PC-3 (cell line): ENCODE measurements around the gene SRSF7.

Source experiments
- CTCF ChIP-seq: fragments of 300-600 bp; sonication (generic); conservative IDR thresholded peaks from 2 replicates; pipeline ENCODE4 v1.5.1; 2017; ENCODE audit warnings: antibody characterized with exemption, low read depth, mild to moderate bottlenecking, low read length
- EZH2 ChIP-seq: fragments of 300-600 bp; sonication (generic); IDR thresholded peaks from one replicate; pipeline ENCODE4 v1.6.1; 2017; ENCODE audit warnings: antibody characterized with exemption, mild to moderate bottlenecking, low read length; ENCODE audit not compliant: unreplicated experiment
- EZH2phosphoT487 ChIP-seq: fragments of 300-600 bp; sonication (generic); IDR thresholded peaks from 2 replicates; pipeline ENCODE4 v1.6.1; 2018; ENCODE audit warnings: mild to moderate bottlenecking, antibody characterized with exemption, low read length, borderline replicate concordance

DNA sequence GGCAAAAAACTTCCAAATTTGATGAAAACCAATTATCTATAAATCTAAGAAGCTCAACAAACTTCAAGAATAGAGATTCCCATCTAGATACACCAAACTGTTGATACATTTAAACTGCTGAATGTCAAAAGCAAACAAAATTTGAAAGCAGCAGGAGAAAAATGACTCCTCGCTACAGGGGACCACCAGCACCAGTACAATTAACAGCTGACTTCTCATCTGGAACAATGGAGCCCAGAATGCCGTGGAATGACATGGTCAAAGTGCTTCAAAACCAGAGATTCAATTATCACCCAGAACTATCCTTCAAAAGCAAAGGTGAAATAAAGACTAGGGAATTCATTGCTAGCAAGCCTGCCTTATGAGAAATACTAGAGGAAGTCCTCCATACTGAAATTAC is 11.6 kb downstream of the SRSF7 start:
- TF ChIP-seq CTCF (no peak), EZH2 (no peak), EZH2phosphoT487 (no peak)
